ENCODE results near the gene RNF183.
"Not testable (repeated sequence)": the region's sequence is repeated elsewhere in the genome, so short reads cannot be mapped to it uniquely, and the experiment has no call there.

DNA sequence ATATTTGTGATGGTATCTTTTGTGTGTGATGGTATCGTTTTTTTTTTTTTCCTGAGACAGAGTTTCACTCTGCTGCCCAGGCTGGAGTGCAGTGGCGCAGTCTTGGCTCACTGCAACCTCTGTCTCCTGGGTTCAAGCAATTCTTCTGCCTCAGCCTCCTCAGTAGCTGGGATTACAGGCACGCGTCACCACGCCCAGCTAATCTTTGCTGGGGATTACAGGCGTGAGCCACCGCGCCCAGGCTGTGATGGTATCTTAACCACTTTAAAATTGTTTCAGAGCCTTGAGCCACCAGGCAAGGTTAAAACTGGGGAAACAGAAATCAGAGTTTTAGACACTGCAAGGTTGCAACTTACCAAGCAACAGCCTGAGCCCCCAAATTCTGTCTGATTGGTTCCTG lies 6.9 kb downstream of the RNF183 start:
- not testable (repeated sequence) for TF ChIP-seq CTCF (IDR thresholded peaks at IDR 0.05; ENCODE audit: insufficient read depth, low read depth, low read length); EZH2 (IDR thresholded peaks at IDR 0.05; ENCODE audit: insufficient read depth, low read length)

All from astrocyte (in vitro differentiated cells and primary cell).